Testis (tissue), 2 donors: ENCODE data around the gene SLC7A14.

Source experiments
- CTCF ChIP-seq, 3 experiments: fragments of 450-650 bp in 2 of 3; fragments of 200-600 bp in 1 of 3; sonication (generic) in 1 of 3; IDR thresholded peaks; one replicate each; pipeline ENCODE4 v1.5.1; 2016 to 2019; ENCODE audit warnings: antibody characterized with exemption in 3 of 3, mild to moderate bottlenecking in 2 of 3, moderate library complexity in 1 of 3
- POLR2A ChIP-seq: fragments of 450-650 bp; IDR thresholded peaks from one replicate; pipeline ENCODE4 v1.6.1; 2017; ENCODE audit warnings: antibody characterized with exemption, mild to moderate bottlenecking, moderate library complexity

GRCh38 chr3:170470063-170471016 is 115.5 kb downstream of the SLC7A14 start:
- no peak for TF ChIP-seq CTCF (IDR thresholded peaks at IDR 0.05)
- no peak for TF ChIP-seq POLR2A
